Lower leg skin (tissue), 4 donors: Measurements from ENCODE around the gene MGLL. TPM values are rescaled to one million over a fixed set of nuclear protein-coding genes. Genes with fewer than 3 reads are reported as not detected.

Experiments
- DNase-seq, 2 donors: peaks; one replicate each; pipeline ENCODE4 v3.0.0-alpha.2; 2019; ENCODE audit warnings: low spot score in 2 of 2
- H3K4me3 ChIP-seq: fragments of 200-600 bp; sonication (generic); 2 replicates; pipeline ENCODE4 v1.5.1; 2017; ENCODE audit warnings: mild to moderate bottlenecking, low read depth; ENCODE audit not compliant: poor library complexity, severe bottlenecking
- CTCF ChIP-seq, 3 donors: fragments of 450-650 bp; IDR thresholded peaks; one replicate each; pipeline ENCODE4 v1.5.1; 2016; ENCODE audit warnings: antibody characterized with exemption in 3 of 3, mild to moderate bottlenecking in 3 of 3, moderate library complexity in 2 of 3
- POLR2A ChIP-seq, 2 donors: fragments of 450-650 bp; IDR thresholded peaks; one replicate each; pipeline ENCODE4 v1.6.1; 2016 to 2017; ENCODE audit warnings: antibody characterized with exemption in 2 of 2, mild to moderate bottlenecking in 1 of 2, moderate library complexity in 1 of 2
- WGBS, 2 donors: methylation state at CpG; one replicate each; pipeline ENCODE4 v1.1.5; 2018; 5-methylcytosine and 5-hydroxymethylcytosine counted together
- intact Hi-C: fragments of 100-400 bp; cut with DNase I; formaldehyde crosslinking; loops from one replicate; pipeline ENCODE4 v1.15.0; 2023; ENCODE audit warnings: low total_unique reads
- total RNA-seq, 4 donors: library from RNA; depleted of rRNA; stranded (reverse); fragments of >200 nt; gene quantifications; one replicate each; pipeline ENCODE4 v1.1.0, GENCODE V29; 2016

The MGLL gene
- total RNA-seq, 4 donors from 2014 or later = 44.0 to 57.4 (median 48.0) TPM

DNA sequence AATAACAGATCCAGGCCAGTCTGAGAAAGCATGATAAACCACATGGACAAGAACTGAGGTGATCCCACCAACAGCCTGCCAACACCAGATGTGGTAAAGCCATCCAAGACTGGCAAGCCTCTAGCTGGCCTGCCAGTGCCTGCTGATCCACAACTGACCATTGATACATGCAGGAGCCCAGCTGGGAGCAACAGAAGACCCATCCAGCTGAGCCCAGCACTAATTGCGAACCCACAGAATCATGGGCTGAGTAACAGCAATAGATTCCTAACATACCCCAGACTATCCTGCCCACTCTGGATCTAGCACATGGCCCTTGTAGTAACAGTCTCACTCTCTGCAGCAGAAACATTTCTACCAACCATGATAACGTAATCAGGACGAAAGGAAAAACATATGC lies 10.6 kb downstream of the MGLL start:
- intact Hi-C loops = no loop called here
- H3K4me3 ChIP-seq = no peak overlapping the region
- TF ChIP-seq POLR2A (IDR thresholded peaks at IDR 0.05) (no peak), CTCF (IDR thresholded peaks at IDR 0.05) (no peak)
- 97 to 98% methylated on average over 3 of the region's 3 CpGs for WGBS, 2 donors
- peak in 1 of 2 donors; percentile 37 for DNase-seq

DNA sequence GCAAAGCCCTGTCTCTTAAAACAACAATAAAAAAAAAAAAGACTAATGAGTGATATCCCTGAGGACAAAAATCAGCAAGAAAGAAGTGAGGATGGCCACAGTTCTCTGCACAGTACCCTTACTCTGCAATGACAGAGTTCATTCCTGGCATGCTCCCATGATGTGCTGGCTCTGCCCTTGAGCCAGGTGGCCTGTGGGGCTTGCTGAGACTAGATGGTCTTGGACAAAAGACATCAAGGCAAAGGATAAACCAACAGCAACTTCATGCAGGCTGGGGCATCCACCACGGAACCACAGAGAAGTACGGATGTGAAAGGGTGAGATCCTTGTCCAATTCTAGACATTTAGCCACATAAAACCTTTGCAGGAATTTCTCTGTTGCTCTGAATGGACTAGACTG lies 12.7 kb downstream of the MGLL start:
- TF ChIP-seq CTCF (IDR thresholded peaks at IDR 0.05) (no peak), POLR2A (IDR thresholded peaks at IDR 0.05) (no peak)
- peak in 1 of 2 donors; percentile 63 for DNase-seq
- WGBS, 2 donors = 93 to 96% methylated on average over 2 of the region's 2 CpGs
- no peak overlapping the region for H3K4me3 ChIP-seq
- intact Hi-C loops = no loop called here

- no peak for TF ChIP-seq CTCF (IDR thresholded peaks at IDR 0.05)
- TF ChIP-seq POLR2A (IDR thresholded peaks at IDR 0.05) = no peak
- WGBS, 2 donors = 86 to 96% methylated on average over 1 of the region's 1 CpG
- intact Hi-C loops = no loop called here
- H3K4me3 ChIP-seq = no peak overlapping the region
- peak in 1 of 2 donors; percentile 6 for DNase-seq
Observed at GRCh38 chr3:127809211-127809610, 13.1 kb downstream of the MGLL start.

DNA sequence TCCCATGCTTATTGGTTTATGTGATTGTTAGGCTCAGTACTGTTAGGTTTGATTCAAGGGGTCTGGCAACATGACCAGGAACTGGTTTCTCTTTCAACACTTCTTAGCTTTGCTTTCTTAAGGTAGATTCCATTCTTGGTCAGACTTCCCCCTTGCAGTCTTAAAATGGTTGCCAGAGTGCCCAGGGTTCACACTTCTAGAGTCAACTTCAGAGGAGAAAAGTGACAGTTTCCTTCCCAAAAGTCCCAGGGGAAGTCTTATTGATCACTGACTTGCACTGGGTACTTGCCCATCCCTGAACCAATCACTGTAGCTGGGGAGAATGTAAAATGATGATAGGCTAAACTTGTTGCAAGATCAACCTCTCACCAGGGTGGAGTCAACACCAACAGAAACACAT lies 14.1 kb downstream of the MGLL start:
- DNase-seq = no peak
- TF ChIP-seq CTCF (IDR thresholded peaks at IDR 0.05) (no peak), POLR2A (IDR thresholded peaks at IDR 0.05) (no peak)
- H3K4me3 ChIP-seq = no peak overlapping the region
- intact Hi-C loops = no loop called here

- WGBS, 2 donors = 73 to 80% methylated on average over 10 of the region's 10 CpGs
- H3K4me3 ChIP-seq = no peak overlapping the region
- peak in 1 of 2 donors; percentile 52 for DNase-seq
- TF ChIP-seq POLR2A (IDR thresholded peaks at IDR 0.05) = no peak
- TF ChIP-seq CTCF (IDR thresholded peaks at IDR 0.05) = no peak
- intact Hi-C loops = no loop called here
Observed at GRCh38 chr3:127805026-127805753, 17.1 kb downstream of the MGLL start.

DNA sequence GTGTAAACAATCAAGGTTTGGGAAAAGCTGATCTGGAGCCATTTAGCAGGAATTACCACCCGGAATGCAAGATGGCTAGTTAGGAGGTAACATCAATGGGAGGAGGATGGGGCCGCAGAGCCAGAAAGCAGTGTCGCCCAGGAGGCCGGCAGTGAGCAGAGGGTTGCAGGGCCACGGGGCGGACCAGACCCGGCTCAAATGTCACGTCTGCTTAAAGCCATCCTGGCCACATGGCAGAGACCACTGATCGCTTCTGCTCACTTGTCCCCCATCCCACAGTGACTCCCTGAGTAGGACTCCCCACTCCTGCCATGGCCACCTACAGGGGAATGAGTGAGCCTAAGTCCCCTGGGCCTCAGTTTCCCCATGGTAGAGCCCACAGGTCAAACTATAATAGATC lies 18.2 kb downstream of the MGLL start:
- 94 to 96% methylated on average over 9 of the region's 9 CpGs for WGBS, 2 donors
- peak in 1 of 2 donors; percentile 59 for DNase-seq
- no peak overlapping the region for H3K4me3 ChIP-seq
- TF ChIP-seq CTCF (IDR thresholded peaks at IDR 0.05) (no peak), POLR2A (IDR thresholded peaks at IDR 0.05) (no peak)
- intact Hi-C loops = no loop called here
